Fibroblast of mammary gland (primary cell): ENCODE measurements around the gene ABO.

Source experiments
- DNase-seq: peaks from one replicate; pipeline ENCODE4 v3.0.0-alpha.2; 2010; ENCODE audit warnings: low read depth
- H3K4me3 ChIP-seq: 2 replicates; pipeline ENCODE4 v1.5.1; 2011; ENCODE audit warnings: low read depth, mild to moderate bottlenecking, low read length, moderate library complexity; ENCODE audit not compliant: control insufficient read depth
- TF ChIP-seq, protein P1 (sequence below): conservative IDR thresholded peaks from 2 replicates; pipeline ENCODE4 v1.5.1; 2011; ENCODE audit warnings: low read depth, low read length, inconsistent platforms; ENCODE audit not compliant: control insufficient read depth, insufficient read depth

Gene ABO

DNA sequence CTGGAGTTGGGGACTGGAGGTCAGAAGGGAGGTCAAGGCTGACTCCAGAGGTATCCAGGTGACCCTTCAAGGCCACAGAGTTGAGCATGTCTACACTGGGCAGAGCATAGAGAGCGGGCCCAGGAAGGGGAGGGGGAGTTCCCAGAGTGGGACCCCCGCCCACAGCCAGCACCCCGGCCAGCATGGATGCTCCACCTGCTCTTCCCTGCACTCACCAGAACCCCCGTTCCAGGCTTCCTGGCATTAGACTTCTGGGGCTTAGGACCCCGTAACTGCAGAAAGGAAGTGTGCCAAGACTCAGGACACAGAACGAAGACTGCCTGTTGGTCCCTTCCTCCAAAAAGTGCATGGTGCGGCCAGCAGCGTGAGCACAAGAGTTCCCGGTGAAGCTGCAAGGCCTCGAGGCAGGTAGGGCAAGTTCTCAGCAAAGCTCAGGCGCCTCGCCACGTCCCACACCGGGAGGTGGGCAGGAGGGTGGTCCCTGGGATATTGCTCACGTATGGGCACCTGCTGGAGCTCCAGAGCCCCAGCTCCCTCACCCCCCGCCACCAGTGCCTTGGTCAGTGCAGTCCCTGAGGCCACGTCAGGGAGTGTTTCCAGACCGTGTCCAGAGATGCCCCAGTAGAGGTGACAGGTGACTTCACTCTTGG lies 13.8 kb downstream of the ABO start:
- H3K4me3 ChIP-seq, result no peak overlapping the region
- TF ChIP-seq, protein P1, sequence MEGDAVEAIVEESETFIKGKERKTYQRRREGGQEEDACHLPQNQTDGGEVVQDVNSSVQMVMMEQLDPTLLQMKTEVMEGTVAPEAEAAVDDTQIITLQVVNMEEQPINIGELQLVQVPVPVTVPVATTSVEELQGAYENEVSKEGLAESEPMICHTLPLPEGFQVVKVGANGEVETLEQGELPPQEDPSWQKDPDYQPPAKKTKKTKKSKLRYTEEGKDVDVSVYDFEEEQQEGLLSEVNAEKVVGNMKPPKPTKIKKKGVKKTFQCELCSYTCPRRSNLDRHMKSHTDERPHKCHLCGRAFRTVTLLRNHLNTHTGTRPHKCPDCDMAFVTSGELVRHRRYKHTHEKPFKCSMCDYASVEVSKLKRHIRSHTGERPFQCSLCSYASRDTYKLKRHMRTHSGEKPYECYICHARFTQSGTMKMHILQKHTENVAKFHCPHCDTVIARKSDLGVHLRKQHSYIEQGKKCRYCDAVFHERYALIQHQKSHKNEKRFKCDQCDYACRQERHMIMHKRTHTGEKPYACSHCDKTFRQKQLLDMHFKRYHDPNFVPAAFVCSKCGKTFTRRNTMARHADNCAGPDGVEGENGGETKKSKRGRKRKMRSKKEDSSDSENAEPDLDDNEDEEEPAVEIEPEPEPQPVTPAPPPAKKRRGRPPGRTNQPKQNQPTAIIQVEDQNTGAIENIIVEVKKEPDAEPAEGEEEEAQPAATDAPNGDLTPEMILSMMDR, result no peak
- no peak for DNase-seq

DNA sequence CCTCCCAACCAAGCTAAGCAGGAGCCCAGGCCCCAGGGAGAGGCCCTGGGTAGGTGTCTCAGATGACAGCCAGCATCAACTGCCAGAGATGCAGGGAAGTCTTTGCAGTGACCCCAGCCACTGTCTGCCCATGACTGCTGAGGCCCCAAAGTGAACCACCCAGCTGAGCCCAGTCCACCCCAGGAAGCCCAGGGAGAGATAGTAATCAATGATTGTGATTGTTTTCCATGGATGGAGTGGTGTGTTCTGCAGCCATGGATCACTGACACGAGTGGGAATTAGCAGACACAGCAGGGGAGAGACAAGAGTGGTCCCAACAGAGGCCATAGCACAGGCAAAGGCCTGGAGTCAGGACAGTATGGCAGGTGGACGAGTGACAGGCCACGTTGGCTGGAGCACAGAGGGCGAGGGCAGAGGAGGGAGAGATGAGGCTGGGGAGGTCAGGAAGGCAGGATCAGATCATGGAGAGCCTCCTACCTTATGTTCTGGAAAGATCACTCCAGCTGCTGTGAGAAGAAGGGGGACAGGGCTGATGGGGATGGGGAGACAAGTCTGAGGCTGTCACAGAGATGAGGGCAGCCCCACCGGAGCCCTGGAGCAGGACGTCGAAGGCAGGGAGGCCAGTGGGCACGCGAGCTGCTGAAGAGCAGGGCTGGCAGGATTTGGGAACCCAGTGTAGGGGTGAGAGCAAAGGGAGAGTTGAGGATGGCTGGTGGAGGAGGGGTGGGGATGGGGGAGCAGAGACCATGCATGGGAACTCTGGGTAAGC lies 14.5 kb downstream of the ABO start:
- TF ChIP-seq, protein P1, result no peak
- no peak overlapping the region for H3K4me3 ChIP-seq
- DNase-seq, result no peak

DNA sequence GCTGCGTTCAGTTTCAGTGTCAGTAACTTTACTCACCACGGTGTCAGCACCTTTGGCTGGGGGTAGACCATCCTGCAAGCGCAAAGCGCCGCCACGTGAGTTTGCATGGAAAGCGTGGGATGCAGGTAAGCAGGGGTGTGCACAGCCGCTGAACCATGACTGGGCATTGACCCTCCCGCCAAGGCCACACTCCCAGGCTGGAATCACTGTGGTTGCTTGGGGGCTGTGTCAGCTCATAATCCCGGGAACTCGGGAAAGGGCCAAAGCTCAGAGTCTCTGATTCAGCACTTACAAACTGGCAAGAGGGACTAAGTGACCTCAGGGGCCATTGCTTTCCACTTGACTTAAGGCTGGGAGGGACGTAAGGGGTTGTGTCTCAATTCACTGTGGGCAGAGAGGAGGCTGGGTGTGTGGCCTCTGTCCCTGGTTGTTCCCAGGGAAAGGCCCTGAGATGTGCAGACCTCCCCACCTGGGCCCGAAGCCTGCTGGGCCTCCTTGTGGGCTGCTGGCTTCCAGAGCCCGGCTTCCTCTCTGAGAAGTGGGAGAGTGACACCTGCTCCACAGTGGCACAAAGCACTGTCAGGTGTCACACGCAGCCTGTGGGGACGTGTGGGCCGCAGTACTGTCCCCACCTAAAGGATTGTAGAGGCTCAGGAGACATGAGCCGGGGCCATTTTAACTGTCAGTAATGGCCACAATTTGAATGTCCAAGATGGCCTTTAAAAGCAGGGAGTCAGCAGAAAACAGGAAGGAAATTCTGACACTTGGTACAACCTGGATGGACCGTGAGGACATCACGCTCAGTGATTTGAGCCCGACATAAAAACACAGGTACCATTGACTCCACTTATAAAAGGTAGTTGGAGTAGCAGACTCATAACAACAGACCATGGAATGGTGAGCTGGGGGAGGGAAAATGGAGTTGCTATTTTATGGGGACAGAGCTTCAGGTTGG lies 16.7 kb downstream of the ABO start:
- no peak overlapping the region for H3K4me3 ChIP-seq
- TF ChIP-seq, protein P1, result no peak
- no peak for DNase-seq

DNA sequence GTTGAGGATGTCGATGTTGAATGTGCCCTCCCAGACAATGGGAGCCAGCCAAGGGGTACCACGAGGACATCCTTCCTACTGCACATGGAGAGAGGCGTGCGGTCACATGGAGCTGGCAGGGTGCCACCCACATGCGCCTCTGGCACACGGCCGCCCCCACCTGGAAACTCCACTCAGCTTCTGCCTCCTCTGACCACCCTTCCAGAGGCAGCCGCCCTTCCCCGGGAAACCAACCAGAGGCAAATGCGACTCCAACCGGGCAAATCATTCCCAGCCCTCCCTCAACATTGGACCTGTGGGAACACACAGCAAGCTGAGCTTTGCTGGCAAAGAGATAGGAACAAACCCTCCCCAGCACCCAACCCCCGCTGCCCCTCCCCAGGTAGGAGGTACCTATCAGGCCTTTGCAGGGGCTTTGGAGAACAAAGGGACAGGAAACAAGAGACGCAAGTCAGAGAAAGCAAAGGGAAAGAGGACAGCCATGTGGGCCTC lies 17.5 kb downstream of the ABO start:
- TF ChIP-seq, protein P1, result no peak
- no peak overlapping the region for H3K4me3 ChIP-seq
- DNase-seq, result no peak

DNA sequence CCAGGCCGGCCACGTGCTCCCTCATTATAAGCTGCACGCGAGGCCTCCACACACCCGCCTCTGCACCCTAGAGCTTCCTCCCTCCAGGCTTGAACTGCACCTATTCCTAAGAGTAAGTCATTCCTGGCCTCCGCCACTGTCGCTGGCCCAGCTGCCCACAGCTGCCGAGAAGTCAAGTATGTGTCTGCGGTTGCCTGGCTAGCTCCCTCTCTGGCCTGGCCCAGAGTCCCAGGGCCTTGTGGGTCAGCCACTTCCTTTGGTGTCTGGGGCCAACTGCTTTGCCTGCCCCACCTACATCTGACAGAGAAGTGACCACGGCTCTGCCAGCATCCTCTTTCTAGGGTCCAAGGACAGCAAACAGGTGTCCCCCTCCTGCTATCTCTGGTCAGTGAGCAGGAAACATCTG lies 18.3 kb downstream of the ABO start:
- TF ChIP-seq, protein P1, result no peak
- DNase-seq, result no peak
- no peak overlapping the region for H3K4me3 ChIP-seq

DNA sequence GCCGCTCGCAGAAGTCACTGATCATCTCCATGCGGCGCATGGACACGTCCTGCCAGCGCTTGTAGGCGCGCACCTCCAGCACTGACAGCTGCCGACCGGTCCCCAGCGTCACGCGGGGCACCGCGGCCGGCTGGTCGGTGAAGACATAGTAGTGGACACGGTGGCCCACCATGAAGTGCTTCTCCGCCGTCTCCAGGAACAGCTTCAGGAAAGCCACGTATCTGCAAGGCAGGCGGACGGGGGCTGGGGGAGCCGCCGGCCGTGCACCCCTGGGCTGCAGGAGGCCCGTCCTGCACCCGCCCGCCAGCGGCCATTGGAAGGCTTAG lies 18.9 kb downstream of the ABO start:
- no peak overlapping the region for H3K4me3 ChIP-seq
- DNase-seq, result no peak
- TF ChIP-seq, protein P1, result no peak
